ENCODE measurements around the gene FNIP1. TPM values are rescaled to one million over a fixed set of nuclear protein-coding genes. Genes with fewer than 3 reads are reported as not detected.
"Not testable (repeated sequence)": the region's sequence is repeated elsewhere in the genome, so short reads cannot be mapped to it uniquely, and the experiment has no call there.

Gene FNIP1
- total RNA-seq, 1 donor from 2014 or later = 60.7 TPM

DNA sequence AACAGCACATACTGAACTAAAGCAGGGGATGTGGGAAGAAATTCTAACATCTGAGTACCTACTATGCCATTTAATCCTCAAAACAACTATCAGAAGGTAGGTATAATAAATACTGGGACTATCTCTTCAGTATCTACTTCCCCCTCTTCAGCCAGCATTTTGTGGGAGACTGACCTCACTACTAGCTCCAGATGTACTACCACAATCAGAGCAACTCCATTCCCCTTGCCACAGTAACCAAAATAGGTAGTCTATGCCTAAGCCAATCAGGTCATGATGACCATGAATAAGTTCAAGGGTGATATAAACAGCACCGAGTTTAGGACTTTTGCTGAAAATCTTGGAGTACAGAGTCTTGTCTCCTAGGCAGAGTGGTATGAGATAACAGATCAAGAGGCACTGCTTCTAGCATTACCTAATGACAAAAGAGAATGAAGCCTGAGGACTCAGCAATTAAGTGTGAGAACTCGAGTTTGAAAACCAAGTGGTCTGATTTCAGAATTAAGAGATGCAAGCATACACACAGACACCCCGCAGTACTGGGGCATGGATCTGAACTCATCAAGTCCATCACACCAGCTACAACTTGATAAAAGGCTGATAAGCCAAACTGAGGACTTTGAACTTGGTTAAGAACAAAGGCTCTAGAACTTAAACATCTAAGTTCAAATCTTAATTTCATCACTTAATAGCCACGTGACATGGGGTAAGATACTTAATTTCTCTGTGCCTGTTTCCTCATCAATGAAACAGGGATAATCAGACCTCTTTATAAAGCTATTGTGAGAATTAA lies 9.7 kb downstream of the FNIP1 start:
- no peak for DNase-seq (ENCODE audit: low spot score)

DNA sequence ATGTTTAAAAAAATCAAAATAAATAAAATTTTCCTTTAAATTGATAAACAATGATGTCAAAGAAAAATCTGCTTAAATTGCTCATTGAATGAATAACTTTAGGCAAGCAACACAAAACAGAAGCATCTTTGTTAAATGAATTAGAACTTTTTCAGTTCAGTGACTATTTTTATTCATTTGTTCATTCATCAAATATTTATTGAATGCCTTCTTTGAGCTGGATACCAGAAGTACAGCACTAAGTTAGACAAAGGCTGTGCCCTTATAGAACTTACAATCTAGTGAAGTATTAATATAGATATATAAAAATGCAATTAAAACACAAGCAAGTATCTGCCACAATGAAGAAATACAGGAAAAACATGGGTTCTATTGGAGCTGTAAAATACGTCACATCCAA lies 10.8 kb downstream of the FNIP1 start:
- DNase-seq (ENCODE audit: low spot score) = no peak

DNA sequence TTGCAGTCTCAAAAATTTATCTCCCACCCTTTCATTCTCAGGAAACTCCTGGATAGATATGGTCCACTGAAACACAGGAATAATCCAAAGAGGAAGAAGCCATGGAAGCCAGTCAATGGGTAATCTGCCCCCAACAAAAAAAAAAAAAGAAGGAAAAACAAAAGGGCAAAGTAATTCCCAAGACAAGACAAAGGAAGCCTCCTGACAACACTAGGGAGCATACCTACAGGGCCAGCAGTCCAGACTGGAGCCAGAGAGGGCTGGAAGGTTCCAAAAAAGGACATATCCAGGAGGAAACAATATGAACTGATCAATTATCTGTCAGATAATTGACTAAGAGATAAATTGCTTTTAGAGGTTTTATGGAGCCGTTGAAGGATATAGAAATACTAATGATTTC lies 12.9 kb downstream of the FNIP1 start:
- no peak for DNase-seq (ENCODE audit: low spot score)

DNA sequence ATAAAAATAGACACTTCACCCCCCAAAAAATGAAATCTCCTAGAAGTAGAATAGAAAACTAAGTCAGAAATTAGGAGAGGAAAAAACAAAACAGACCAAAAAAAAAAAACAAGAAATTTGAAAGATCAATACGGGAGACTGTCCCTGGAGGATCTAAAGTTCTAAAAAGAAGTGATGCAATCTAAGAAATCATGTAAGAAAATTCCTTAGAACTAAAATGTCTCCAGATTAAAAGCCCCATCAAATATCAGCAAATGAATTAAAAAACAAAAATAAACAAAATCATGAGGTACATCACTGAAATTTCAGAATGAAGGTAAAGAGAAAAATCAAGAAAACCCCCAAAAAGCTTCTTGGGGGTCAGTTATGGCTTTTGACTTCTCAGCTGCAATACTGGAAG lies 13.5 kb downstream of the FNIP1 start:
- no peak for DNase-seq (ENCODE audit: low spot score)

DNA sequence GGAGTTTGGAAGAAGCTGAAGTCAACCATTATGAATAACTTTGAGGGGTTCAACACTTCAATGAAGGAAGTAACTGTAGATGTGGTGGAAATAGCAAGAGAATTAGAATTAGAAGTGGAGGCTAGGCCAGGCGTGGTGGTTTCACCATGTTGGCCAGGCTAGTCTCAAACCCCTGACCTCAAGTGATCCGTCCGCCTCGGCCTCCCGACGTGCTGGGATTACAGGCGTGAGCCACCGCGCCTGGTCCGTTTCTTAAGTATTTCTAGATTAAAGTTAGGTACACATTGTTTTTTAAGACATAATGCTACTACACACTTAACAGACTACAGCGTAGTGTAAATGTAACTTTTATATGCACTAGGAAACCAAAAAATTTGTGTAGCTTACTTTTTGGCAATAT lies 14.1 kb downstream of the FNIP1 start:
- DNase-seq (ENCODE audit: low spot score) = no peak

DNA sequence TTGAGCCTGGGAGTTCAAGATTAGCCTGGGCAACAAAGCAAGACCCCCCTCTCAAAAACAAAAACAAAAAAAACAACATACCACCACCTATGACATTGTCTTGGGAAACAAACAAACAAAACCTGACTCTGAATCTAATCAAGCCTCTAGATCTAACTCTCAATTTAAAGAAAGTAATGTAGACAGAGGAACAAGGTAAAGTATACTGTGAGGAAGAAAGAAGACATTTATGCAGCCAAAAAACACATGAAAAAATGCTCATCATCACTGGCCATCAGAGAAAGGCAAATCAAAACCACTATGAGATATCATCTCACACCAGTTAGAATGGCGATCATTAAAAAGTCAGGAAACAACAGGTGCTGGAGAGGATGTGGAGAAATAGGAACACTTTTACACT lies 18.7 kb downstream of the FNIP1 start:
- DNase-seq (ENCODE audit: low spot score) = not testable (repeated sequence)

DNA sequence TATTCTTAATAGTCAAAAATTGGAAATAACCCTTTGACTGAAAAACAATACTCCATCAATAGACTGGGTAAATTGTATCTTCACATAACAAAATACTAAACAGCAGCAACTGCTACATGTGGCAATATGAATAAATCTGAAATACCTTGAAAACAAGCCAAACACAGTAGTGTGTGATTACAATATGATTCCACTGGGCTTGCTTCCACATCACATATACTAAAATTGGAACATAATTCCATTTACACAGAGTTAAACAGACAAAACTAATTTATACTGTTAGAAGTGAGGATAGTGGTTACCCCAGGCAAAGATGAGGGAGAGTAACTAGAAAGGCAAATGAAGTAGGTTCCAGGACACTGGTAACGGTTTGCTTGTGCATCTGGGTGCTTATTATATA lies 20.4 kb downstream of the FNIP1 start:
- peak; percentile 35 for DNase-seq (ENCODE audit: low spot score)

DNA sequence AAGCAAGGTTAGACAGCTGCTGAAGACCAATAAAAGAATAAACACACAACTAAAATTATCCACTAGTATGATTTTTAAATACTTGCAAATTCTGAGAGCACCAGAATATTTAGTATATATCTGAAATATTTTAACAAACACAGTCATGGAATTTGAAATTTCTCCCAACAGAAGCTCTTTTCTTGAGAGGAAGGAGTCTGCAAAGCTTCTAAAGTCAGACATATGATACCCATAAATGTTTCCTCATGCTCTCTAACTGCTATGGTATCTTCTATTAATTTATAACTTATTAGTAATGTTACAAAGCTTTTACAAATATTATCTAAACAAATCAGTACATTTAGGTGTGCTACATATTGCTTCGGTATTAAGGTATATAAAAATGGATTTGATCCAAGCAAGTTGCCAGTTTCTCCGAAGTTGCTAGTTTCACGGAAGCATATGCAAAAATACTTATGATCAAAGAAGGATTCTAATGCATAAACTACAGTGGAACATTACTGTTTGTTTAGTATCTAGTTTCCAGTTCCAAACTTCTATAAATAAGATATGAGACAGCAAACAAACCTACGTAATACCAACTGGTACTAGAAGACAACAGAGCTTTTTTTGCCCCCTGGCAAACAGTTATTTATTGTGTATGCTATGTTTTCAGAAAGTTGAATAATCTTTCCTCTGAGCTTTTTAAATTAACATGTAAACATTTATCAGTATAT lies 22.0 kb downstream of the FNIP1 start:
- no peak for DNase-seq (ENCODE audit: low spot score)

DNA sequence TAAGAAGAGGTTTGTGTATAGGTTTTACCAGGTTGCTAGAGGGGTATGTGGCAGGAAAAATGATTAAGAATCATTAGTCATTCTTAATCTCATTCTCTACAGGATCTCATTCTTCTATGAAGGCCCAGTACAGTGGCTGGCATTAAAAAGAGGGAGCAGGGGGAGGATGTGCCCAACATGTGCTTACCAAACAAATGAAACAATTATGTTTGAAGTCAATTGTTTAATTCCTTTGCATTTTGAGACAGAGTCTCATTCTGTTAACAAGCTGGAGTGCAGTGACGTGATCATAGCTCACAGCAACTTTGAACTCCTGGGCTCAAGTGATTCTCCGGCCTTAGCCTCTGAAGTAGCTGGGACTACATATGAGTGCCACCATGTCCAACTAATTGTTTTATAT lies 23.0 kb downstream of the FNIP1 start:
- DNase-seq (ENCODE audit: low spot score) = no peak

DNA sequence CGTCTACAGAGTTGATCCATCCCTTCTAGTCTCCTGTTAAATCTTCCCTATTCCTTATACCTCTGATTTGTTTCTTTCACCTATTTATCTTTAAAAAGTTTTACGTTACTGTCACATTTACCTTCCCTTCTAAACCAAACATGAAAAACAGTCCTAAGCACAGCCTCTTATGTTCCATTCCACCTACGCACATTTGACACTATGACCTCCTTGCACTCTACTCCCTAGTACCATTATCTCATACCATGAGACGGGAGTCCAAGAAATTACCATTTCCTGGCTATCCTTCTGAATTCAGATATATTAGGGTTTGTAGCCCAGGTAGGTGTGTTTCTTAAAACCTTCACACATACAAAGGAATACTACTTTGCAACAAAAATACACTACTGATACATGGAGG lies 25.1 kb downstream of the FNIP1 start:
- no peak for DNase-seq (ENCODE audit: low spot score)

DNA sequence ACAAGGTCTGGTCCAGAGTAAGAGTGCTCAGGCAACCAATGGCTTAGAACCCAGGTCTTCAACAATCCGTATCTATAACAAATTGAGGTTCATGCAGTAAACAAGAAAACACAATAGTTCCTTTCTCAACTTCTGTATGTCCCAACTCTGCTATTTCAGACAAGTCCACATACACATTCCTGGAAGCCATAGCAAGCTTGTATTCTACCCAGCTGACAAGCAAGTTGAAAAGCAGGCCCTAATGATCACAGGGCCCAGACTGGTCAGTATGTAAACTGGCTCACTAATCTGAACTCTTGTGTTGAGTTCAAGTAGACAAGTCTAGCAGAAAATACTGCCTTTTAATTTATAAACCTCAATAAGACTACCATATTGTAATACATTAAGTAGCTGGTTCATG lies 26.9 kb downstream of the FNIP1 start:
- DNase-seq (ENCODE audit: low spot score) = no peak

DNA sequence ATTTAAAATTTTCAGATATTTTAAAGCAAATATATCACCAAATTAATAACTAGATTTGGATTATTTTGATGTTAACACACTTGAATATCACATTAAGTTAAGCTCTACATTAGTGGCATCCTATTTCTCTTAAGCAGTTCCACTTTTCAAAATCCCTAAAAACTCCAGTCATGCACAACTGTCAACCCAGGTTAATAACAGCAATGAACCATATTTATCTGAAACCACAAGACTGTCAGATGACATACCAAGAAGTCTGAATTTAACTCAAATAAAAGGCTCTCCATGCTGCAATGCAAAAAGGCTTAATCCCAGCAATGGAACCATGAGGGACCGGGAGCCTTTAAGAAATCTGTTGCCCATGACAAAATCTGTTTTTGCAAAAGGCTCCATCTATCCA lies 27.5 kb downstream of the FNIP1 start:
- DNase-seq (ENCODE audit: low spot score) = no peak

DNA sequence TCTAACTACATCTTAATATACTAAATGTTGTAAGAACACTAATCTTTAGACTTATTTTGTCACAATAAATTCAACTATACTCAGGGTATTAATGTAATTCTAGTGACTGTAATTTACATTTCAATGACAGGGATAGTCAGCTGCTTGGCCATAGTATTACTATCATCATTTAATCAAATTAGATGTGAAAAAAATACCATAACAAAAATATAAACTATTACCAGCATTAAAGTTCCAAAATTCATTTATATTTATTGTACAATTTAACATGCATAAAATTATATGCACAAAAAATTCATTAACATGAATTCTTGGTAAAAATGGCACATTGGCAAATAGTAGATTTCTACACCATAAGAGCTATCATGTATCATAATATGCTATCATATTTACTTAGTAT lies 28.9 kb downstream of the FNIP1 start:
- DNase-seq (ENCODE audit: low spot score) = no peak

DNA sequence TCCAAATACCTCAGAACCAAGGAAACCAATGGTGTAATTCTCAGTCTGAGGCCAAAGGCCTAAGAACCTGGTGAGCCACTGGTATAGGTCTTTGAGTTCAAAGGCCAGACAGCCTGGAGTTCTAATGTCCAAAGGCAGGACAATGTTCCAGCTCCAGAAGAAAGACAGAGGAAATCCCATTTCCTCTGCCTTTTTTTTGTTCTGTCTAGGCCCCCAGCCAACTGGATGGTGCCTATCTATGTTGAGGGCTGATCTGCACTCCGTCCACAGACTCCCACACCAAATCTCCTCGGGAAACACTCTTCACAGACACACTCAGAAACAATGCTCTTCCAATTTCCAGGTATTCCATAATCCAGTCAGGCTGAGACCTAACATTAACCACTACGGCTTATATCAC lies 30.1 kb downstream of the FNIP1 start:
- DNase-seq (ENCODE audit: low spot score) = no peak

DNA sequence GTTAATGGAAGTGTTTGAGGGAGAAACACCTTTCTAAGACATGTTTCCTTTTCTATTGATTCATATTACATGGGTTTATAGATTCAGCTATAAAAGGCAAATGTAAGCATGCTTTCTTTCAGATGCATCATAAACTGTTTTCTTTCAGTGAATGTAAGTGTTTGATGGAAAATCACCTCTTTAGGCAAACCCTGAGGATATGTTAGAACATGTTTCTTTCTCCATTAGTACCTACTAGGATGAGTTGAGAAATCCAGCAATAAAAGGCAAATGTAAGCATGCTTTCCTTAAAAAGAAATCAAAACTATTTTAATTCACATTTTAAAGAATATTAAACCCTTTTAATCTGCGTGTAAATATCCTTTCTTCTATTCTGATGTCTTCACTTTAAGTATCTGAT lies 31.6 kb downstream of the FNIP1 start:
- no peak for DNase-seq (ENCODE audit: low spot score)

DNA sequence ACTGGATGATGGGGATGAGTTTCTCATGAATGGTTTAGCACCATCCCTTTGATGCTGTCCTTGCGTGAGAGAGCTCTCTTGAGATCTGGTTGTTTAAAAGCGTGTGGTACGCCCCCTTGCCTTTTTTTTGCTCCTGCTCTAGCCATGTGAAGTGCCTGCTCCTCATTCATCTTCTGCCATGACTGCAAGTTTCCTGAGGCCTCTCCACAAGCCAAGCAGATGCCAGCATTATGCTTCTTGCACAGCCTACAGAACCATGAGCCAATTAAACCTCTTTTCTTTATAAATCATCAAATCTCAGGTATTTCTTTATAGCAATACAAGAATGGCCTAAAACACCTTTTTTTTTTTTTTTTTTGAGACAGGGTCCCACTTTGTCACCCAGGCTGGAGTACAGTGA lies 32.8 kb downstream of the FNIP1 start:
- no peak for DNase-seq (ENCODE audit: low spot score)

DNA sequence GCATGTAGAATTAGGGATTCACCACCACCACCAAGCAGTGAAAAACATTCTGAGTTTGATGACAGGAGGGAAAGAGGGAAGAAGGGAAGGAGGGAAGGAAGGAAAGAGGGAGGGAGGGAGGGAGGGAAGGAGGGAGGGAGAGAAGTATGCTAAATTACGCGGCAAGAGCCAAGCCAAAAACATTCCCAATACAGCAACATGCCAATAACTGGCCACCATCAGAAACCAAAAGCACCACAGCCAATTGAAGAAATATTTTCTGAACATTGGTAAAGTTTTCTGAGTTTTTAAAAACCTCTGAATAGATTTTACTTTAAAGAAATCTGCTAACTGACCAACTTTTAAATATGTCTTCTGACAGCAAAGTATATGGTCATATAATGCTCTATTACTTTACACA lies 36.0 kb downstream of the FNIP1 start:
- DNase-seq (ENCODE audit: low spot score) = no peak

DNA sequence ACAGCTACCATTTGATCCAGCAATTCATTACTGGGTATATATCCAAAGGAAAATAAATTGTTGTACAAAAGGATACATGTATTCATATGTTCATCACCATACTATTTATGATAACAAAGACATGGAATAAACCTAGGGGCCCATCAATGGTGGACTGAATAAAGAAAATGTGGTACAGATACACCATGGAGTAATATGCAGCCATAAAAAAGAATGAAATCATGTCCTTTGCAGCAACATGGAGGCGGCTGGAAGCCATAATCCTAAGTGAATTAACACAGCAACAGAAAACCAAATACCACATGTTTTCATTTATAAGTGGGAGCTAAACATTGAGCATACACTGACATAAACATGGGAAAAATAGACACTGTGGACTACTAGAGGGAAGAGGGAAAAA lies 37.1 kb downstream of the FNIP1 start:
- DNase-seq (ENCODE audit: low spot score) = no peak

DNA sequence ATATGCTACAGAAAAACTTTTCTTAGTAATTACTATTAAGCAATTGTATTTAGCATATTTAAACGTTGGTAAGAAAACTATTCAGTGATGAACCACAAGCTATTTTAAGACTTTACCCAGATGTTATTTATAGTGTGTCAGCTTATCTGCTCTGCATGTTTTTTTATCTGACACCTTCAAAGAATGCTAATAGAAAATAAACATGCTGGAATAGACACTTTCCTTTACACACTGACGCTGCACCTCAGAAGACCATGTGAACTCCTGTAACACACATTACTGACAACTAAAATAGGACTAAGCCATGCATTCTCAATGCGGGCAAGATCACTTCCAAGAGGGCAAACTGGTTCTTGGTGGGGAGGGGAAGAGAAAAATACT lies 38.3 kb downstream of the FNIP1 start:
- no peak for DNase-seq (ENCODE audit: low spot score)

DNA sequence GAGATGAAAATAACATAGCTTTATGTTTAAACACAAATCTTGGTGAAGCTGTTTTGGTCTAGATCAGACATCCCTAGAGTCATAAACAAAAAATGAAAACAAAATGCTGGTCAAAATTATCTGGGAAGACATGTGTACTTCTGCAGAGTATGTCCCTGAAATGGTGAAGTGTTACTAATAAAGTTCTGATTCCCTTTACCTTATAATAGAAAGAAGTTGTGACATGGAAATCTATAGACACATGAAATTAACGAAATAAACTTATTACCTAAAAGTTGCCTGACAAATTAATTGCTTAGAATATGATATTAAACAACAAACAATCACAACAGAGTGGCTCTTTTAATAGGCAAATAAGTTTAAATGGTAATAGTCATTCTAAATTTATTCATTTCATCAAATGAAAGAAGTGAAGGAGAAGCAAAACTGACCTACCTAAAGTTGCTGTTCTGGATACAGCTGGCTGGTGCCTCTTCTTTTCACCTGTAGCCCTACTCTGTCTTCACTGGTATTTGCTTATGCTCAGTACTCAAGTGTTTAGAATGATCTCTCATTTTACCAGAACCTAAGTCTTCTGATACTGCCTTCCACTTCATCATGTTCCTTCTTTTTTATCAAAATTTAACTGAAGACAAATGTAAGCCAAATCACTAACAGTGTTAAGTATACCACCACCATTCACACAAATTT lies 38.8 kb downstream of the FNIP1 start:
- no peak for DNase-seq (ENCODE audit: low spot score)

DNA sequence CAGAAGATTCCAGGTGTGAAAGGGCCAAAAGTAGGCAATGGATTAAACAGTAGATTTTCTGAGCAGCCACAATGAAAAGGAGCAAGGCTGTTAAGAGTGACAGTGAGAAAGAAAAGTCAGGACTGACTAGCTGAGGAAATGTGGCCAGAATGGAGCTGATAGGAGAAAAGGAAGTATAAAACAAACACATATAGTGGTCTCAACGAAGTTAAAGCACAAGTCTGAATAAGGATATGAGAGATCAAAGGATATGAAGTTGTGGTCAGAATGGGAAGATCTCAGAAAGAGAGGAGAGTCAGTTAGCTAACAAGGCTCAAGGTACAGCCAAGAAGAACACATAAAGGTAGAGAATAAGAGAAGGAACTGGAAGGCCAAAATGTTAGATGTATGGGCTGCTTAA lies 39.9 kb downstream of the FNIP1 start:
- no peak for DNase-seq (ENCODE audit: low spot score)

DNA sequence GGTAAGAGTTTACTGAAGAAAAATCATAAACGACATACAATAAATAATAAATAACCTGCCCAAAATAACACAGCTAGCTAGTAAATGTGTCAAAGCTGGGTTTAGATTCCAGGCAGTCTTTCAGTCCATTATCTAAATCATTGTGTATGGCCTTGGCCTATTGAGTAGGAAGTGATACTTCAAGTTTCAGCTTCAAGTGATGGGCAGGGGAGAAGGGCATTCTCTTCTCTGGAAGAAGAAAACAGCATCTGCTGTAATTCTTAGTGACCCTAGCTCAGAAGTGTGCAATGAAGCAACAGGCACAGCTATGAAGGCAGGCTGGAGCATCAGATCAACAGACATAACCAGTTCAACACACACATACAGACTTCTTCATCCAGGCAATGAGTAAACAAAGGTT lies 42.5 kb downstream of the FNIP1 start:
- DNase-seq (ENCODE audit: low spot score) = no peak

DNA sequence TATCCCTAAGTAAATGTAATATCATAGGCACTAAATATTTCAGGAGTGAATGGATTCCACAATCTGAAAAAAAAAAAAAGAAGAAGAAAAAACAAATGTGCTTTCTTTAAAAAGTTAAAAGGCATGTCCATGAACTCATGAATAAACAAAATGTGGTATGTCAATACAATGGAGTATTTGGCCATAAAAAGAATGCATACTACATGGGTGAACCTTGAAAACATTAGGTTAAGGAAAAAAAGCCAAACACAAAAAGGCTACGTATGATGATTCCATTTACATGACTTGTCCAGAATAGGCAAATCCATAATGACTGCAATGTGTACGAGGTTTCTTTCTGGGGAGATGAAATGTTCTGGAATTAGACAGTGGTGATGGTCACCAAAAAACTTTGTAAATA lies 45.3 kb downstream of the FNIP1 start:
- no peak for DNase-seq (ENCODE audit: low spot score)
